K562 (cell line): ENCODE measurements around the gene TLR6. TPM values are rescaled to one million over a fixed set of nuclear protein-coding genes. Genes with fewer than 3 reads are reported as not detected.

ENCODE experiments used
- polyA plus RNA-seq, 8 experiments: library from polyadenylated mRNA; depleted of rRNA in 4 of 8; stranded (reverse) in 5 of 8; unstranded in 3 of 8; fragments of >200 nt; fragmentation: Nextera tagmentation in 2 of 8; fragmentation: Illumina TruSeq in 1 of 8; extraction: Ambion mirVana in 2 of 8; extraction: Trizol in 1 of 8; gene quantifications; 2 replicates each; pipeline versions ENCODE4 v1.2.1 to v1.2.3, GENCODE V29; 2011 to 2014; ENCODE audit warnings: inconsistent platforms in 1 of 8, missing spikeins in 1 of 8
- total RNA-seq, 7 experiments: library from RNA; depleted of rRNA in 6 of 7; stranded (reverse); fragments of >200 nt in 6 of 7; fragmentation: Illumina TruSeq in 2 of 7; extraction: Trizol in 2 of 7; gene quantifications; 2 replicates each; pipeline versions ENCODE4 v1.2.1 to v1.2.3, GENCODE V29; 2011 to 2021; ENCODE audit warnings: low replicate concordance in 1 of 7
- TF ChIP-seq, protein P1 (sequence below), 2 experiments: fragments of 450-650 bp; formaldehyde crosslinking in 1 of 2; IDR thresholded peaks; 2 replicates each; pipeline versions ENCODE4 v1.4.0 to v1.6.1; 2014 to 2020; ENCODE audit warnings: mild to moderate bottlenecking in 2 of 2, borderline replicate concordance in 1 of 2, low read depth in 1 of 2

Gene TLR6
- total and polyA plus RNA-seq, 9 of the 15 experiments (the other 6 are each of a cell fraction or from before 2014, with no cell fraction given), result 0.08 to 1.9 (median 0.91) TPM

GRCh38 chr4:38805530-38806145, 51.0 kb downstream of the TLR6 start (continued):
- TF ChIP-seq, protein P1, sequence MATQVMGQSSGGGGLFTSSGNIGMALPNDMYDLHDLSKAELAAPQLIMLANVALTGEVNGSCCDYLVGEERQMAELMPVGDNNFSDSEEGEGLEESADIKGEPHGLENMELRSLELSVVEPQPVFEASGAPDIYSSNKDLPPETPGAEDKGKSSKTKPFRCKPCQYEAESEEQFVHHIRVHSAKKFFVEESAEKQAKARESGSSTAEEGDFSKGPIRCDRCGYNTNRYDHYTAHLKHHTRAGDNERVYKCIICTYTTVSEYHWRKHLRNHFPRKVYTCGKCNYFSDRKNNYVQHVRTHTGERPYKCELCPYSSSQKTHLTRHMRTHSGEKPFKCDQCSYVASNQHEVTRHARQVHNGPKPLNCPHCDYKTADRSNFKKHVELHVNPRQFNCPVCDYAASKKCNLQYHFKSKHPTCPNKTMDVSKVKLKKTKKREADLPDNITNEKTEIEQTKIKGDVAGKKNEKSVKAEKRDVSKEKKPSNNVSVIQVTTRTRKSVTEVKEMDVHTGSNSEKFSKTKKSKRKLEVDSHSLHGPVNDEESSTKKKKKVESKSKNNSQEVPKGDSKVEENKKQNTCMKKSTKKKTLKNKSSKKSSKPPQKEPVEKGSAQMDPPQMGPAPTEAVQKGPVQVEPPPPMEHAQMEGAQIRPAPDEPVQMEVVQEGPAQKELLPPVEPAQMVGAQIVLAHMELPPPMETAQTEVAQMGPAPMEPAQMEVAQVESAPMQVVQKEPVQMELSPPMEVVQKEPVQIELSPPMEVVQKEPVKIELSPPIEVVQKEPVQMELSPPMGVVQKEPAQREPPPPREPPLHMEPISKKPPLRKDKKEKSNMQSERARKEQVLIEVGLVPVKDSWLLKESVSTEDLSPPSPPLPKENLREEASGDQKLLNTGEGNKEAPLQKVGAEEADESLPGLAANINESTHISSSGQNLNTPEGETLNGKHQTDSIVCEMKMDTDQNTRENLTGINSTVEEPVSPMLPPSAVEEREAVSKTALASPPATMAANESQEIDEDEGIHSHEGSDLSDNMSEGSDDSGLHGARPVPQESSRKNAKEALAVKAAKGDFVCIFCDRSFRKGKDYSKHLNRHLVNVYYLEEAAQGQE (IDR thresholded peaks at IDR 0.05; ENCODE audit: borderline replicate concordance), result peak; percentile 76
- TF ChIP-seq, protein P1 (CRISPR knock-in tag; IDR thresholded peaks at IDR 0.05; ENCODE audit: low read depth), result no peak
